ENCODE results near the gene NOD2. TPM values are rescaled to one million over a fixed set of nuclear protein-coding genes. Genes with fewer than 3 reads are reported as not detected.

The NOD2 gene
- total RNA-seq = 1 to 10 TPM; 2.9 to 4.5 TPM
- long read RNA-seq, donor 1, partial matches to known transcripts = 1 of 3 reads
- long read RNA-seq, donor 1, other reads (novel, unspliced or antisense) = 1 of 3 reads
- long read RNA-seq, donor 2, partial matches to known transcripts = 1 of 1 reads
- long read RNA-seq, donor 2, other reads (novel, unspliced or antisense) = 0 of 1 reads

DNA sequence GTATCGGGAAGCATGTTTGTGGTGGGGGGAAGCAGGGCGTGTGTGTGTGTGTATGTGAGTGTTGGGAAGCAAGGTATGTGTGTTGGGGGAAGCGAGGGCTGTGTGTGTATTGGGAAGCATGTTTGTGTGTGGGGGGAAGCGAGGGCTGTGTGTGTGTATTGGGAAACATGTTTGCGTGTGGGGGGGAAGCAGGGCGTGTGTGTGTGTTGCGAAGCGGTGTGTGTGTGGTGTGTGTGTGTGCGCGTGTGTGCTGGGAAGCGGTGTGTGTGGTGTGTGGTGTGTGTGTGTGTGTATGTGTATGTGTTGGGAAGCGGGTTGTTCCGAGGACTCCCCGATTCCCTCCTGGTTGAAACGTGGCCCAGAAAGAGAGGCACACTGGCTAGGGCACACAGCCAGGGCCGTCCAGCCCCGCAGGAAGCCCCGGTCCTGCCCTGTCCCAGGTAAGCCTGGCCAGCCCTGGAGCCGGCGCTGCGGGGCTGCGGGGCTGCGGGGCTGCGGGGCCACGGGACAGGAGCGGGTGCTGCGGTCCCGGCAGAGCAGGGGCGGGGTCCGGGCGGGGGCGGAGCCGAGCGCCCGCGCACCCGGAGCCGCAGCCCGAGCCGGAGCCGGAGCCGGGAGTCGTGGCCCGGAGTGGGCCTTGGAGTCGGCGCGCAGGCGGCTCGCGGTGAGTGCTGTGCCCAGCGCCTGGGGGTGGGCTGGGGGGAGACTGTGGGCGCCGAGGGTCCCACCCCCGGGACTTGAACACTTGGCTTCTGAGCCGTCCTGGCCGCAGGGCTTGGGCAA is at the start of gene NOD2:
TSS of gene NOD2 (plus strand) at position 608 of the 783 bp plus-strand sequence. CDS start 5,890 bp downstream, outside the sequence.
- intact Hi-C loops (cut with DNase I) = no loop called here
- no peak for DNase-seq (ENCODE audit: low spot score)

DNA sequence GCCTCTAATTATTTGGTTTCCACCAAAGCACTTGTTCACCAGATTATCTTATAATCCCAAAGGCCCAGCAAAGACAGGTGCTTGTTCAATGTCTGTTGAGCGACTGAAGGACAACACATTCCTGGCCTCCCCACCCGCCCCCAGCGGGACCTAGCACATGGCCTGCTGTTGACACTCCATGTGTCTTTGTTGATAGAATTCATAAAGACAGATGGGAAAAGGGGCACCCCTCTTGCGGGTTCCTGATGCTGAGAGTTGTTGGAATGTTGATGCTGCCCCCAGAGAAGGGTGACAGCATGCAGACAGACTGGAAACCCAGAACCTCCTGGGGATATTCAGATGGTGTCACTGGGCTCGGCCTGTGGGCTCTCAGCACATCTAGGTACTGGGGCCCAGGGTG is 49.2 kb upstream of the NOD2 start:
- intact Hi-C loops (cut with DNase I) = no loop called here
- DNase-seq (ENCODE audit: low spot score) = no peak

DNA sequence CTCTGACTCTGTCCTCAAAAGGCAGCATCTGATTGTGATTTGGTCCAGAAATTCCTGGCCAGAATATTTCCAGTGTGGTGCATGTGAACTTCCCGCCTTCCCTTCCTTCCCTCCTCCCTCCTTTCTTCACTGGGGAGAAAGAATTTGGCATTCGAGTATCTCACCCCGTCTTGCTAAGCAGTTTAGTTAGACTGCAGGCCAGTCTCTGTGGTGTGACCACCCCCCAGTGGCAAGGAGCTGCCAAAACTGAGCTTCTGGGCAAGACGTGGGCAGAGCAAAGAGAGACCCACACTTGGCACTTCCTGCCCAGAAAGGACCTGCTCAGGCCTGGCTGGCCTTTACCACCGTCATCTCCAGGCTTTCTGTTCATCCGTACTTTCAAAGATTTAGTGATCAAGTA is 48.7 kb upstream of the NOD2 start:
- no peak for DNase-seq (ENCODE audit: low spot score)
- intact Hi-C loops (cut with DNase I) = no loop called here

DNA sequence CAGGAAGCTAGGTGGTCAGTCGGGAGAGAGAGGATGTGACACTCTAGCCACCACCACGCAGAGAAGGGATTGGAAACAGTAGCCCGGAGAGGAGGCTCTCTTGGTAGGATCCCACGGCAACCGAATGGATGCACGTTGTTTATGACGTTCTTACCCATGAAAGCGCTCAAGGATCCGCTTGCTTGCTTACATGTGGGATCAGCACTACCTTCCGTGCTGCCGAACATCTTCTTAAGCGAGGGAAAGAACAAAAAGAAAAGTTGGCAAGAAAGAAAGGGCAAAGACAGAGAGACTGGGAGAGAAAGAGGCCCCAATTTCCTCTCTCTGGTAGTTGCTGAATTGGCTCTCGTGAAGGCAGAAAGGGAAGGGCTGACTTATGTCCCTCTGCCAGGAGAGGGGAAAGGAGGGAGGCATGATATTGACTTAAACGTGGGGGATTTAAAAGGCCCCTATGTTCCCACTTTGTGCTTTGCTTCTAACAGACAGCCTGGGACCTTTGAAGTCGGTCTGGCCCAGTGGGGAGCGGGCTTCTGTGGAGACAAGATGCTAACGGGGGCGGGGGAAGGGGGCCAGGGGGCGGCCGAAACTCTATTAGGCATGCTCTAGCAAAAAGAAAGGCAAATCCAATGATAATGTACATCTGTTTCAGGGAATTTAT is 47.7 kb upstream of the NOD2 start:
- intact Hi-C loops (cut with DNase I) = no loop called here
- no peak for DNase-seq (ENCODE audit: low spot score)

DNA sequence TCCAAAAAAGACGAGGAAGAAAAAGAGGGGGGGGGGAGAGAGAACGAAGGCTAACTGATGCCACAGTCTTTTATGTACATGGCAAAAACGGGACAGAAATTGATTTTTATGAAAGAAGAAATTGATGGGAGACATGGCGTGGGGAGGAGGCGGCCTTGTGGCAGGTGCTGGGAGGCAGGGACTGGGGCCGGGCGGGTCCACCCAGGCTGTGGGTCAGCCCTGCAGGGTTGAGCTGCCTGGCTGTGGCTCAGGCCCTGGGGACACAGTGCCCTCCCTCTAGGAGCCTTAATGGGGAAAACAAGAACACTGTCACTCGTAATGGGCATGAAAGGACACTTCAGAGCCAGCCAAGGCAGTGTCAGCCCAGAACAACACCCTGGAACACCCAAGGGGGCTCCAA is 47.1 kb upstream of the NOD2 start:
- DNase-seq (ENCODE audit: low spot score) = no peak
- intact Hi-C loops (cut with DNase I) = no loop called here

DNA sequence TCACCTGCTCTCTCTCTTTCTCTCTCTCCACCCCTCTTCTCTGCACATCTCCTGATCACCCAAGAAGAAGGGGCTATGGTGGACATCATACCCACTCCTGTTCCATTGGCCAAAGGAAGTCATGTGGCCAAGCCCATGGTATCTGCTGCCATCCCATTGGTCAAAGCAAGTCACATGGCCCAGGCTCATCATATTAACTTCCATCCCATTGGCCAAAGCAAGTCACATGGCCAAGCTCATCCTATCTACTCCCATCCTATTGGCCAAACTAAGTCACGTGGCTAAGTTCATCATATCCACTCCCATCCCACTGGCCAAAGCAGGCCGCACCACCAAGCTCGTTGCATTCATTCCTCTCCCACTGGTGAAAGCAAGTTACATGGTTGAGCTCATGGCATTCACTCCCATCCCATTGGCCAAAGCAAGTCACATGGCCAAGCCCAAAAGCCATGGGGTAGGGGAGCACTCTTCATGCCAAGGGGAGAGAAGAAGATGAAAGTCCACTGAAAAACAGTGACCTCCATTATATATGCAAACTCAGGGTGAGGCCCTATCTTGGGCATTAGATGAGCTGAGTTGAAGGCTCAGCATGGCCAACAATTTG is 41.5 kb upstream of the NOD2 start:
- intact Hi-C loops (cut with DNase I) = loop anchor here in 1 of 2 donors (10.0 kb wide), 1 partner anchor 627 kb away; the partner anchor contains the start of gene CNEP1R1
- no peak for DNase-seq (ENCODE audit: low spot score)

DNA sequence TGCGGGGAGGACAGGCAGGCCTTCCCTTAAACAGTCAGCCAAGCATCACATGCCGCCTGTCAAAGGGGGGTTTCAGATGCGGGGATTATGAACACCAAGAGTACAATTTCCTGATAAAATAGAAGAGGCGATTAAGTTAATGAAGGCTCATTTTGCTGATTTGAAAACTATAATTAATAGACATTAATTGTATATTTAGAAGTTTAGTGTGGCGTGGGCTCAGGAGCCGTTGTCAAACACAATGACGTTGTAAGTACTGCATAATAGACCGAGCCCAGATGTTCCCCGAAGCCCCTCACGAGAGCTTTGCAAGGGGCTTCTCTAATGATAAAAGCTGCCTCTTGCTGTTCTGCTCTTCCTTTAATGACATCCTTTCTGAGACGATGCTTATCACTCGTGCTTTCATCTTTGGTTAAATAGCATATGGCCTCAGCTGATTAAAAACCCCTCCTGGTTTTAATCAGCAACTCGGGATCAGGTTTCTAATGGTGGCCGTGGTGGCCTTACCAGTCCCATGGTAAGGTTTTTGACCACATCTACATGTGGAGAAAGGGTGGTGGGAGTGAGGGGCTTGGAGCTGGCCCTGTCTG is 40.5 kb upstream of the NOD2 start:
- DNase-seq (ENCODE audit: low spot score) = no peak
- intact Hi-C loops (cut with DNase I) = loop anchor here in 1 of 2 donors (10.0 kb wide), 1 partner anchor 628 kb away; the partner anchor contains the start of gene CNEP1R1

DNA sequence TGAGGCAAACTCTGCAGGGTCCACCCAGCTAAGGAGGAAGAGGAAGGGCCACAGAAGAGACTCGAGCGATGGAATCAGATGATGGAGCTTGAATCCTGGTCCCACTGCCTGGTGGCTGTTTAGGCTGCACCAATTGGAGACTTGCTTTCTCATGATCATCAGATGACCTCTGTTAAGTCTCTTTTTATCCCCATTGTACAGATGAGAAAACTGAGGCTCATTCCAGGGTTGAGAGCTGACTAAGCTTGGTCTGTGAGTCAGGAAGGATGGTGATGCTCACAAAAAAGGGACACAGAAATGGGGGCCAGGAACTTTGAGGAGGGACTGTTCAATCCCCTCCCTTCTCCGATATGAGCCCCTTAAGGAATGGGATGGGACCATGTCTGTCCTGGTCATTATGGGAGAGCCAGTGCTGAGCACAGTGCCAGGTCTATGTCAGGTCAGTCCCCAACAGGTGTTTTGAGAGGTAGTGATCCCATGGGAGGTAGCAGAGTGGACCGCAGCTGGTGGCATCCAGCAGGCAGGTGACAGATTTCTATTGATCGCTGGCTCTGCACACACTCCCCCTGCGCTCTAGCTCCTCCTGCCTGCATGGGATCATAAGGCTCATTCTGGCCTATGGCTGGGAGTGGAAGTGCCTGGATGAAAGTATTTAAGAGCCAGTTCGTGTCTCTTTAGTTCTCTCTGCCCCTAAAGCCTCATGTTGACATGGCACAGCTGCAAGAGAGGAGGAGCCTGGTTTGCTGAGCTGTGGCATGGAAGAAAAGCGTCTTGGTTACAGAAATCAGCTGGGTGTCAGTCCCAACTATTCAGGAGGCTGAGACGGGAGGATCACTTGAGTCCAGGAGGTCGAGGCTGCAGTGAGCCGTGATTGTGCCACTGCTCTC is 39.5 kb upstream of the NOD2 start:
- DNase-seq (ENCODE audit: low spot score) = no peak
- intact Hi-C loops (cut with DNase I) = loop anchor here in 1 of 2 donors (10.0 kb wide), 1 partner anchor 629 kb away; the partner anchor contains the start of gene CNEP1R1

DNA sequence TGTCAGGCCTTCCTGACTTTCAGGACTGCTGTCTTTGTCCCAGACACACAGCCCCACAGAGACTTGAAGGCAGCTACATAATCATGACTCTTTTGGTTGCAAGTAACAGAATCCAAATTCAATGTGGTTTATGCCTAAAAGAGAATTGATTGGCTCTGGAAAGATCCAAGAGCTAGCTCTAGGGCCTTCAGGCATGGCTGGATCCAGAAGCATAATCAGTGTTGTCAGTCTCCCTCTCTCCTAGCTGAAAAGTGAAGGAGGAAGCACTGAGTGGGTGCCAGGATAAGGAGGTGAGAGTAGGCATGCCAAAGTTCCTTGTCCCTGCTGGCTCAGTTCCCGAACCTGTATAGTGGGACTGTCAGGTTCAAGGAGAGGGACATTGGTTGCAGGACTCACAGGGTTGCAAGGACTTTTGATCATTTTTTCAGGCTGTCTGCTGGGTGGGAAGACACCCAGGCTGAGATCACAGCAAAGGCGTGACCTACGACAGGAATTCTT is 37.8 kb upstream of the NOD2 start:
- DNase-seq (ENCODE audit: low spot score) = no peak
- intact Hi-C loops (cut with DNase I) = loop anchor here in 1 of 2 donors (10.0 kb wide), 1 partner anchor 631 kb away; the partner anchor contains the start of gene CNEP1R1

DNA sequence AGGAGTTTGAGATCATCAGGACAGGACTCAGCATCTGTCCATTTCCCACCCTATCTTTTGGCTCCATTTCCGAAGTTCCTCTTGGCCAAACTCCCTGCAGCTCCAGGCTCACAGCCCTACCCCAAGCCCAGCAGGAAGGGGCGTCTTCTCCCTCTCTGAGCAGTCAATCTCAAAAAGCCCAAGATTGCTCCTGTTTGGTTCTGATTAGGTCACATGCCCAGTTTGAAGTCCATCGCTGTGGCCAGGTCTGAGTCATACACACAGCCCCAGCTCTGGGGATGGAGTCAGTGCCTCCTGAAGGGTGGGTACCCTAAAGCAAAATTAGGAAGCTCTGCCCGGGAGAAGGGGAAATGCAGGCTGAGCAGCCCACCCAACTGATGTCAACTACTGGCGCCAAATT is 36.2 kb upstream of the NOD2 start:
- intact Hi-C loops (cut with DNase I) = loop anchor here in 1 of 2 donors (10.0 kb wide), 1 partner anchor 632 kb away; the partner anchor contains the start of gene CNEP1R1
- DNase-seq (ENCODE audit: low spot score) = no peak

DNA sequence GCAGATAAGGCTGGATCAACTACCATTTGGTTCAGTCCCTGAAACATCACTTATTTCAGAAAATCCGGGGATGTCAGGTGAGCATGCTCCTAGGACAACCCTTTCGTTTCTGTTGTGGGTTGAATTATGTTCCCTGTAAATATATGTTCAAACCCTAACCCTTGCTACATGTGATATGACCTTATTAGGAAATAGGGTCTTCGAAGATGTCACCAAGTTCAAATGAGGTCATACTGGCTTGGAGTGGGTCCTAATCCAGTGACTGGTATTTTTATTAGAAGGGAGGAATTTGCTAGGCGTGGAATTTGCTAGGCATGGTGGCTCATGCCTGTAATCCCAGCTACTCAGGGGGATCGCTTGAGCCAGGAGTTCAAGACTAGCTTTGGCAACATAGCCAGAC is 33.6 kb upstream of the NOD2 start:
- intact Hi-C loops (cut with DNase I) = loop anchor here (5.0 to 10.0 kb wide), 2 partner anchors 68 to 635 kb away; partner anchors contain the start of gene CNEP1R1 (in 1 of the 2)
- DNase-seq (ENCODE audit: low spot score) = no peak

DNA sequence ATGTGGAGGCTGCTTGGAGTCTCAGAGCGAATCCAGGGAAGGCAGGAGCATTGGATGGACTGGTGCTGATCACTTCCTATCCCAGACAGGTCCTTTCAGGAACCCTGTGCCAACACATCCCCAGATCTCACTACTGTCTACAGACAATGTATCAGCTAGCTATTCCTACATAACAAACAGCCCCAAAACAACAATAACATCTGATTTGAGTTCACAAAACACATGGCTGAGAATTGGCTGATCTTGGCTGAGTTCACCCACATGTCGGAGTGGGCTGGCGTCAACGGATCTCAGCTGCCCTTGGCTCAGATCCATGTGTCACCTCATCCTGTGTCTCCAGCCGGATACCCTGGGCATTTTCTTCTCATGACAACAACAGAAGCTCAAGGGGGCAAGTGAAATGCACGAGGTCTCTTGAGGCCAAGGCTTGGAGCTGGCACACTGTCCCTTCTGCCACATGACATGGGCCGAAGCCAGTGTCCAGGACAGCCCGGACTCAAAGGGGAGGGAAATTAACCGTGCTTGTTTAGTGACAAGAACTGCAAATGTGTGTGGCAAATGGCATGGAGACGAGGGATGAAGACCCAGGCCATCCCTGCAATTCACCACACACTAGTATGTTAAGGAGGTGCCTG is 31.0 kb upstream of the NOD2 start:
- intact Hi-C loops (cut with DNase I) = loop anchor here in 1 of 2 donors (5.0 kb wide), 1 partner anchor 70 kb away; no protein-coding TSS in a partner anchor
- no peak for DNase-seq (ENCODE audit: low spot score)

DNA sequence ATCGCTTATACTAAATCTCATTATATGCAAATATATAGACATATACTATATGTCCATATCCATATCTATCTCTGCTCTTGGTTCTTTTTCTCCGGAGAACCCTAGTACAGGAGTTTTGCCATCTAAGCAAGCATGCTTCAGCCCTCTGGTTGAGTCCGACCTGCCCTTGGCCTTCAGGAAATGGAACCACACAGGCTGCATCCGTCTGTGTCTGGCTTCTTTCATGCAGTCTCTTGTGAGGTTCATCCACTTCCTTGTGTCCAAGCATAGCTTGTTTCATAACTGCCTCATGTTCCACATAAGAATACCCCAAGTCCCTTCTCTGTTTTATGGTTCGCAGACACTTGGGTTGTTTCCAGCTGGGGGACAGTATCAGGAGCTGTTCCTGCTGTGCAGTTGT is 29.1 kb upstream of the NOD2 start:
- no peak for DNase-seq (ENCODE audit: low spot score)
- intact Hi-C loops (cut with DNase I) = loop anchor here in 1 of 2 donors (5.0 kb wide), 1 partner anchor 72 kb away; no protein-coding TSS in a partner anchor

DNA sequence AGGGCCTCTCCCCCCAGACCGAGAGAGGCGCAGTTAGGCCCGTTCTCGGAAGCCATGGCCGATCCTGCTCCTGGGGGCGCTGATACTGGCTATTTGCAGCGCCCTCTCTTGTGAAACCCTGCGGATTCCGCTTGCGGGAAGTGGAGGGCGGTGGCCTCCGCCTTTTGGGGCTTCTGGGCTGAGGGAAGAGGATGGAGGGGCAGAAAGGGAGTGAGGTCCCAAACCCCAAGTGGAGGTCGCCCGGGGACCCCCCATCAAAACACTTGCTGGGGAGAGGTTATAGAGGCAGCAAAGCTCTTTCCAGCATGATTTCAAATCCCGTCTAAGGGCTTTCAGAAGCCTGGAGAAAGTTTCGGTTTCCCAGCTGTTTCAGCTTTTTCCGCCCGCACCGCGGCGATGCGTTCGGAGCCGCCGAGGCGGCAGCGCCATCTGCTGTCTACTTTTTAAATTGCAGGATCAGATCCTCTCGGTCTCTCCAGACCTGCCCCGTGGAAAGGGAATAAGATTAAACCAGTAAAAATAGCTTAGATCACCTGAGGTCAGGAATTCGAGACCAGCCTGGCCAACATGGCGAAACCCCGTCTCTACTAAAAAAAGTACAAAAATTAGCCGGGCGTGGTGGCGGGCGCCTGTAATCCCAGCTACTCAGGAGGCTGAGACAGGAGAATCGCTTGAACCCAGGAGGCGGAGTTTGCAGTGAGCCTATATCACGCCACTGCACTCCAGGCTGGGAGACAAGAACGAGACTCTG is 28.1 kb upstream of the NOD2 start:
- peak; percentile 93 for DNase-seq (ENCODE audit: low spot score)
- intact Hi-C loops (cut with DNase I) = loop anchor here (5.0 kb wide), 2 partner anchors 142 to 293 kb away; no protein-coding TSS in a partner anchor

DNA sequence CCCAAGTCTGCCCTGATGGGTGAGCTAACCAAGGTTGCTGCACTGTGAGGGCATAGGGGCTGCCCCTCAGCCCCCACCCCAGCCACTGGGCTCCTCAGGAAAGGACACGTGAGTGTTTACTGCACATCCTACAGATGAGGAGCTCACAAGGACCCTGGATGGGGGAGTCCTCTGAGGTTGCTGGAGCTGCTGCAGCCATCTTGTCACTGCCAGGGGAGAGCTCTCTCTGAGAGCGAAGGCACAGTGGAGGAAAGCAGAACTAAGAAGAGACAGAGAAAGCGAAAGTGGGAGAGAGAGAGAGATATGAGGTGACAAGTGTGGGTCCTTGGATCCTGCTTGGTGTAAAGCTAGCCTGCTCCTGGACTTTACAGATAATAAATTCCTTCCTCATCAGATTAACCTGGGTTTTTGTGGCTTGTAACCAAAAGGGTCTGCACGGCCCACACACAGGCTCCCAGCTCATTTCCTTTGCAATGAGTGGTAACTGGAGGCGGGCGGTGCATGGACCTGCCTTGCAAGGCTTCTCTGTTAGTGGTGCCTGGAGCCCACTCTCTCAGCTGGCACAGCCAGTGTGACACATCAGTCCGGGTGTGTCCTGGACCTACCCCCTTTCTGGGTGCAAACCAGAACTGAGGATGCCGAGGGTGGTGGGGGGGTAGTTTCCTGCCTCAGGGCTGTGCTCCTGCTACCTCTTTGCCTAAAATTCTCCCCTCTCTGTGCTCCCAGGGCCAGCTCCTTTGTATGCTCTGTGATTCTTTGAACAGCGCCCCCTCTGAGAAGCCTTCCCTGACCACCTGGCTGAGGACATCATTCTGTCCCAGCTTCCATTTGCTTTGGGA is 26.5 kb upstream of the NOD2 start:
- DNase-seq (ENCODE audit: low spot score) = no peak
- intact Hi-C loops (cut with DNase I) = loop anchor here (5.0 kb wide), 2 partner anchors 140 to 295 kb away; no protein-coding TSS in a partner anchor
